NCI-H526 treated with DMSO at 0.1 percent for 48 hours (cell line): Measurements from ENCODE around the gene MRPL22.
"Not testable (repeated sequence)": the region's sequence is repeated elsewhere in the genome, so short reads cannot be mapped to it uniquely, and the experiment has no call there.

Source experiments
- DNase-seq: peaks from one replicate; lab custom pipeline; 2025; lab: John Stamatoyannopoulos, UW

Gene MRPL22

GRCh38 chr5:154940772-154941620, at the start of gene MRPL22:
TSS of gene MRPL22 (plus strand) at chr5:154941073. CDS start at chr5:154941111, 38 bp downstream.
- peak; percentile 89 for DNase-seq

GRCh38 chr5:154892369-154892771, 48.5 kb upstream of the MRPL22 start:
- DNase-seq = no peak

GRCh38 chr5:154893381-154893780, 47.5 kb upstream of the MRPL22 start:
- DNase-seq = no peak

GRCh38 chr5:154895606-154896561, 45.0 kb upstream of the MRPL22 start:
- DNase-seq = no peak

GRCh38 chr5:154896562-154897165, 44.2 kb upstream of the MRPL22 start:
- DNase-seq = no peak

- DNase-seq = no peak
Observed at GRCh38 chr5:154898210-154898609, 42.7 kb upstream of the MRPL22 start.

- no peak for DNase-seq
Observed at GRCh38 chr5:154899151-154899816, 41.6 kb upstream of the MRPL22 start.

GRCh38 chr5:154900066-154900465, 40.8 kb upstream of the MRPL22 start:
- DNase-seq = no peak

- no peak for DNase-seq
Observed at GRCh38 chr5:154901276-154901675, 39.6 kb upstream of the MRPL22 start.

- DNase-seq = no peak
Observed at GRCh38 chr5:154901913-154902312, 39.0 kb upstream of the MRPL22 start.

GRCh38 chr5:154905601-154906000, 35.3 kb upstream of the MRPL22 start:
- DNase-seq = not testable (repeated sequence)

- DNase-seq = no peak
Observed at GRCh38 chr5:154916874-154917273, 24.0 kb upstream of the MRPL22 start.

- DNase-seq = no peak
Observed at GRCh38 chr5:154917757-154918156, 23.1 kb upstream of the MRPL22 start.

GRCh38 chr5:154923441-154924430, 17.1 kb upstream of the MRPL22 start:
- no peak for DNase-seq

GRCh38 chr5:154933537-154933936, 7.3 kb upstream of the MRPL22 start:
- DNase-seq = no peak

- no peak for DNase-seq
Observed at GRCh38 chr5:154934881-154935280, 6.0 kb upstream of the MRPL22 start.

GRCh38 chr5:154937186-154937717, 3.6 kb upstream of the MRPL22 start:
- no peak for DNase-seq

- peak; percentile 72 for DNase-seq
Observed at GRCh38 chr5:154937718-154938466, 3.0 kb upstream of the MRPL22 start, which contains the start of gene GEMIN5. TSS of gene GEMIN5 (minus strand) at chr5:154938211. CDS start at chr5:154938133, 78 bp downstream.

- DNase-seq = not testable (repeated sequence)
Observed at GRCh38 chr5:154939387-154939786, 1.5 kb upstream of the MRPL22 start.
